Smooth muscle cell (in vitro differentiated cells): ENCODE measurements around the gene PCDH7. TPM values are rescaled to one million over a fixed set of nuclear protein-coding genes. Genes with fewer than 3 reads are reported as not detected.

Experiments
- DNase-seq: peaks from one replicate; lab custom pipeline; 2025; ENCODE audit not compliant: unreplicated experiment; lab: John Stamatoyannopoulos, UW
- H2AFZ ChIP-seq: fragments of 200-600 bp; sonication (generic); 2 replicates; pipeline ENCODE4 v1.6.0; 2016; ENCODE audit warnings: antibody characterized with exemption, low read depth, mild to moderate bottlenecking
- H3F3A ChIP-seq: fragments of 200-600 bp; sonication (generic); 2 replicates; pipeline ENCODE4 v1.6.0; 2017; ENCODE audit warnings: antibody characterized with exemption, low read depth
- H3K27ac ChIP-seq: fragments of 200-600 bp; sonication (generic); 2 replicates; pipeline ENCODE4 v1.5.1; 2016; ENCODE audit warnings: low read depth, mild to moderate bottlenecking
- H3K27me3 ChIP-seq: fragments of 200-600 bp; sonication (generic); 2 replicates; pipeline ENCODE4 v1.6.1; 2016; ENCODE audit warnings: low read depth, mild to moderate bottlenecking
- H3K36me3 ChIP-seq: fragments of 200-600 bp; sonication (generic); 2 replicates; pipeline ENCODE4 v1.5.1; 2016; ENCODE audit warnings: low read depth
- H3K4me1 ChIP-seq: fragments of 200-600 bp; sonication (generic); 2 replicates; pipeline ENCODE4 v1.5.1; 2016; ENCODE audit warnings: low read depth
- H3K4me2 ChIP-seq: fragments of 200-600 bp; sonication (generic); 2 replicates; pipeline ENCODE4 v1.6.0; 2016; ENCODE audit warnings: mild to moderate bottlenecking
- H3K4me3 ChIP-seq: fragments of 200-600 bp; sonication (generic); 2 replicates; pipeline ENCODE4 v1.5.1; 2016; ENCODE audit warnings: mild to moderate bottlenecking
- H3K79me2 ChIP-seq: fragments of 200-600 bp; sonication (generic); 2 replicates; pipeline ENCODE4 v1.6.0; 2016; ENCODE audit warnings: low read depth, mild to moderate bottlenecking
- H3K9ac ChIP-seq: fragments of 200-600 bp; sonication (generic); 2 replicates; pipeline ENCODE4 v1.6.0; 2016; ENCODE audit warnings: low read depth
- H3K9me3 ChIP-seq: fragments of 200-600 bp; sonication (generic); replicated peaks from 2 replicates; pipeline ENCODE4 v1.5.1; 2016; ENCODE audit warnings: low read depth
- H4K20me1 ChIP-seq: fragments of 200-600 bp; sonication (generic); 2 replicates; pipeline ENCODE4 v1.6.0; 2016; ENCODE audit warnings: low read depth
- CTCF ChIP-seq: fragments of 200-600 bp; sonication (generic); IDR thresholded peaks from 2 replicates; pipeline ENCODE4 v1.5.1; 2017; ENCODE audit warnings: borderline replicate concordance, mild to moderate bottlenecking, antibody characterized with exemption; ENCODE audit not compliant: insufficient read depth, poor library complexity, severe bottlenecking
- whole genome bisulfite sequencing: methylation state at CpG from one replicate; pipeline ENCODE4 v1.1.7; 2016; ENCODE audit warnings: low lambda C conversion rate; 5-methylcytosine and 5-hydroxymethylcytosine counted together
- polyA plus RNA-seq: library from polyadenylated mRNA; unstranded; fragments of >200 nt; fragmentation: Nextera tagmentation; extraction: Ambion mirVana; gene quantifications from 2 replicates; pipeline ENCODE4 v1.2.1, GENCODE V29; 2016
- total RNA-seq: library from RNA; depleted of rRNA; stranded (reverse); fragments of >200 nt; gene quantifications from 2 replicates; pipeline ENCODE4 v1.2.3, GENCODE V29; 2014

PCDH7 gene
- total and polyA plus RNA-seq, 2 experiments from 2014 or later, result 12.3 to 35.7 TPM

- Histone ChIP-seq H3K9ac (no peak overlapping the region), H4K20me1 (peaks cover 32% of the 10 kb centered on the region), H3K4me2 (peak overlapping the region; percentile 91), H3K27ac (no peak overlapping the region), H3K36me3 (no peaks in the 10 kb centered on the region), H3K4me1 (peaks cover 31% of the 10 kb centered on the region), H2AFZ (peak overlapping the region; percentile 11), H3K4me3 (peak overlapping the region; percentile 69), H3F3A (no peaks in the 10 kb centered on the region), H3K9me3 (no peaks in the 10 kb centered on the region), H3K79me2 (peaks cover 76% of the 10 kb centered on the region), H3K27me3 (no peaks in the 10 kb centered on the region)
- TF ChIP-seq CTCF, result no peak
- DNase-seq, result no peak
- WGBS, result 58% methylated on average over 4 of the region's 4 CpGs
Observed at GRCh38 chr4:30724247-30724646, 4.1 kb downstream of the PCDH7 start.

GRCh38 chr4:30725562-30725961, 5.4 kb downstream of the PCDH7 start:
- Histone ChIP-seq H3K4me1 (peaks cover 31% of the 10 kb centered on the region), H2AFZ (no peak overlapping the region), H3K9me3 (no peaks in the 10 kb centered on the region), H3K36me3 (no peaks in the 10 kb centered on the region), H3K9ac (no peak overlapping the region), H4K20me1 (peaks cover 32% of the 10 kb centered on the region), H3K27me3 (no peaks in the 10 kb centered on the region), H3F3A (no peaks in the 10 kb centered on the region), H3K4me2 (peak overlapping the region; percentile 91), H3K4me3 (peak overlapping the region; percentile 69), H3K79me2 (peaks cover 86% of the 10 kb centered on the region), H3K27ac (no peak overlapping the region)
- no peak for DNase-seq
- TF ChIP-seq CTCF, result no peak
- WGBS, result 61% methylated on average over 2 of the region's 2 CpGs

- H3F3A ChIP-seq, result no peaks in the 10 kb centered on the region
- peak overlapping the region; percentile 51 for H2AFZ ChIP-seq
- H3K4me2 ChIP-seq, result peak overlapping the region; percentile 91
- DNase-seq, result no peak
- peaks cover 31% of the 10 kb centered on the region for H3K4me1 ChIP-seq
- no peak for TF ChIP-seq CTCF
- no peaks in the 10 kb centered on the region for H3K36me3 ChIP-seq
- H3K4me3 ChIP-seq, result peak overlapping the region; percentile 69
- H3K27ac ChIP-seq, result no peak overlapping the region
- H3K9ac ChIP-seq, result no peak overlapping the region
- H4K20me1 ChIP-seq, result peaks cover 32% of the 10 kb centered on the region
- 19% methylated on average over 2 of the region's 2 CpGs for WGBS
- no peaks in the 10 kb centered on the region for H3K9me3 ChIP-seq
- no peaks in the 10 kb centered on the region for H3K27me3 ChIP-seq
- peaks cover 92% of the 10 kb centered on the region for H3K79me2 ChIP-seq
Observed at GRCh38 chr4:30726090-30726675, 6.0 kb downstream of the PCDH7 start.

- no peak for DNase-seq
- no peak overlapping the region for H3K27ac ChIP-seq
Observed at GRCh38 chr4:30727409-30727808, 7.2 kb downstream of the PCDH7 start.

More at GRCh38 chr4:30727409-30727808, 7.2 kb downstream of the PCDH7 start:
- no peaks in the 10 kb centered on the region for H3K36me3 ChIP-seq
- H3K4me1 ChIP-seq, result peaks cover 31% of the 10 kb centered on the region
- 86% methylated on average over 2 of the region's 2 CpGs for WGBS
- H4K20me1 ChIP-seq, result peaks cover 31% of the 10 kb centered on the region
- peaks cover 84% of the 10 kb centered on the region for H3K79me2 ChIP-seq
- H3K9me3 ChIP-seq, result no peaks in the 10 kb centered on the region
- H3F3A ChIP-seq, result no peaks in the 10 kb centered on the region
- no peaks in the 10 kb centered on the region for H3K27me3 ChIP-seq
- no peak overlapping the region for H2AFZ ChIP-seq
- peak overlapping the region; percentile 69 for H3K4me3 ChIP-seq
- H3K4me2 ChIP-seq, result peak overlapping the region; percentile 91
- H3K9ac ChIP-seq, result no peak overlapping the region
- TF ChIP-seq CTCF, result no peak
